Chondrocyte (in vitro differentiated cells): ENCODE measurements around the gene TOX2. TPM values are rescaled to one million over a fixed set of nuclear protein-coding genes. Genes with fewer than 3 reads are reported as not detected.

Experiments used
- DNase-seq: peaks from one replicate; pipeline ENCODE4 v3.0.0; 2021; ENCODE audit warnings: mixed read lengths, low spot score
- H3K27ac Mint-ChIP-seq: one replicate; pipeline ENCODE4 v1.8.0; 2021; ENCODE audit warnings: mild to moderate bottlenecking, moderate library complexity, mixed read lengths; ENCODE audit not compliant: unreplicated experiment
- H3K27me3 Mint-ChIP-seq: 2 replicates; pipeline ENCODE4 v1.8.0; 2021; ENCODE audit warnings: low read depth, mixed read lengths
- H3K36me3 Mint-ChIP-seq: 2 replicates; pipeline ENCODE4 v1.8.0; 2021; ENCODE audit warnings: low read depth, mixed read lengths
- H3K4me1 Mint-ChIP-seq: 2 replicates; pipeline ENCODE4 v1.8.0; 2021; ENCODE audit warnings: low read depth, mild to moderate bottlenecking, mixed read lengths
- H3K4me3 Mint-ChIP-seq: one replicate; pipeline ENCODE4 v1.8.0; 2021; ENCODE audit warnings: mild to moderate bottlenecking, moderate library complexity, mixed read lengths; ENCODE audit not compliant: unreplicated experiment
- H3K9me3 Mint-ChIP-seq: 2 replicates; pipeline ENCODE4 v1.8.0; 2021; ENCODE audit warnings: low read depth, mixed read lengths
- total RNA-seq: library from RNA; stranded (reverse); gene quantifications from 3 replicates; pipeline ENCODE4 v1.2.1, GENCODE V29; 2021
- TF ChIP-seq, protein P1 (sequence below): fragments of 200-600 bp; sonication (generic); IDR thresholded peaks from 2 replicates; pipeline ENCODE4 v1.5.0; 2021; ENCODE audit warnings: antibody characterized with exemption, mild to moderate bottlenecking, moderate library complexity

Gene TOX2
- total RNA-seq, 1 donor from 2014 or later, result 0.12 TPM

DNA sequence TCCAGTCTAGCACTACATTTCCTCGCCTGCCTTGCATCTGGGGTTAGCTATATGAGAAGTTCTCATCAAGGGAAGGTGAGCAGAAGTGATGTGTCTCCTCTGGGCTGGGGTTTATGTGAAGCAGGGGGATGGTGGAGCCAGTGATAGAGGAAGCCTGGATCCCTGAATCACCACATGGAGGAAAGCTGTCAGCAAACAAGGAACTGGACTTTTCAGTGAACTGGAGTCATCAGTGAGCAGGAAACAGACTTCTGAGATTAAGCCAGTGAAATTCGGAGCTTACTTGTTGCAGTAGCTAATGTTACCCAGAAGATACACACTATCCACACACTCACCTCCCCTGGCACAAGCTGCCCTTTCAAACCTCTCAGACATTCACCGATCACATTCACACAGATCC lies 13.4 kb upstream of the TOX2 start:
- Mint-ChIP-seq H3K4me3 (no peak overlapping the region), H3K4me1 (no peaks in the 10 kb centered on the region), H3K27me3 (peaks cover 22% of the 10 kb centered on the region)

GRCh38 chr20:43903953-43904826 lies 10.5 kb upstream of the TOX2 start:
- H3K36me3 Mint-ChIP-seq, result no peaks in the 10 kb centered on the region

More for the DNA sequence above, 13.4 kb upstream of the TOX2 start:
- TF ChIP-seq, protein P1, sequence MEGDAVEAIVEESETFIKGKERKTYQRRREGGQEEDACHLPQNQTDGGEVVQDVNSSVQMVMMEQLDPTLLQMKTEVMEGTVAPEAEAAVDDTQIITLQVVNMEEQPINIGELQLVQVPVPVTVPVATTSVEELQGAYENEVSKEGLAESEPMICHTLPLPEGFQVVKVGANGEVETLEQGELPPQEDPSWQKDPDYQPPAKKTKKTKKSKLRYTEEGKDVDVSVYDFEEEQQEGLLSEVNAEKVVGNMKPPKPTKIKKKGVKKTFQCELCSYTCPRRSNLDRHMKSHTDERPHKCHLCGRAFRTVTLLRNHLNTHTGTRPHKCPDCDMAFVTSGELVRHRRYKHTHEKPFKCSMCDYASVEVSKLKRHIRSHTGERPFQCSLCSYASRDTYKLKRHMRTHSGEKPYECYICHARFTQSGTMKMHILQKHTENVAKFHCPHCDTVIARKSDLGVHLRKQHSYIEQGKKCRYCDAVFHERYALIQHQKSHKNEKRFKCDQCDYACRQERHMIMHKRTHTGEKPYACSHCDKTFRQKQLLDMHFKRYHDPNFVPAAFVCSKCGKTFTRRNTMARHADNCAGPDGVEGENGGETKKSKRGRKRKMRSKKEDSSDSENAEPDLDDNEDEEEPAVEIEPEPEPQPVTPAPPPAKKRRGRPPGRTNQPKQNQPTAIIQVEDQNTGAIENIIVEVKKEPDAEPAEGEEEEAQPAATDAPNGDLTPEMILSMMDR, result no peak
- H3K36me3 Mint-ChIP-seq, result peaks cover 2% of the 10 kb centered on the region
- no peak for DNase-seq
- peaks cover 7% of the 10 kb centered on the region for H3K9me3 Mint-ChIP-seq
- no peak overlapping the region for H3K27ac Mint-ChIP-seq

GRCh38 chr20:43904827-43905177 lies 9.8 kb upstream of the TOX2 start:
- TF ChIP-seq, protein P1, result no peak
- H3K4me1 Mint-ChIP-seq, result no peaks in the 10 kb centered on the region
- DNase-seq, result no peak
- H3K4me3 Mint-ChIP-seq, result no peak overlapping the region
- H3K36me3 Mint-ChIP-seq, result no peaks in the 10 kb centered on the region
- H3K27me3 Mint-ChIP-seq, result peaks cover 22% of the 10 kb centered on the region
- H3K27ac Mint-ChIP-seq, result no peak overlapping the region
- H3K9me3 Mint-ChIP-seq, result peaks cover 17% of the 10 kb centered on the region

More at GRCh38 chr20:43903953-43904826, 10.5 kb upstream of the TOX2 start:
- Mint-ChIP-seq H3K4me3 (no peak overlapping the region), H3K27me3 (peaks cover 19% of the 10 kb centered on the region), H3K4me1 (no peaks in the 10 kb centered on the region), H3K9me3 (peaks cover 15% of the 10 kb centered on the region), H3K27ac (no peak overlapping the region)
- DNase-seq, result no peak
- TF ChIP-seq, protein P1, result no peak

- Mint-ChIP-seq H3K9me3 (peaks cover 11% of the 10 kb centered on the region), H3K4me3 (no peak overlapping the region), H3K27ac (no peak overlapping the region), H3K36me3 (no peaks in the 10 kb centered on the region), H3K4me1 (no peaks in the 10 kb centered on the region), H3K27me3 (peaks cover 17% of the 10 kb centered on the region)
- no peak for DNase-seq
- TF ChIP-seq, protein P1, result no peak
Measured at GRCh38 chr20:43906505-43907034, 8.1 kb upstream of the TOX2 start.

DNA sequence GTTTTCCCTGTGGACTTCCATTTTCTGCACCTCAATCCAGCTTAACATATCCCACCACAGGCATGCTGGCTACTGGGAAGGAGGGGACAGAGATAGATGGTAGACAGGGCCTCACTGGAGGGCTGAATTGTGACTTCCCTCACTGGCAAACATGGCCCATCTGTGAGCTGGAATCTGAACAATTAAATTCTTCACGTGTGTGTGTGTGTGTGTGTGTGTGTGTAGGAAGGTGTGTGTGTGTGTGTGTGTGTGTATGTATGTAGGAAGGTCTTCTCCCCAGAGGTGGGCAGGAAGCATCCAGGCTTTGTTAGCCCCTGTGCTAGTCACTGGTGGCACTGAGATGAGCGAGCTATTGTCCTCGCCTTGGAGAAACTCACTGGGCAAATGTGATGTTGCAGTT lies 5.4 kb upstream of the TOX2 start:
- Mint-ChIP-seq H3K4me3 (no peak overlapping the region), H3K27me3 (peaks cover 35% of the 10 kb centered on the region), H3K27ac (no peak overlapping the region), H3K9me3 (peaks cover 31% of the 10 kb centered on the region), H3K4me1 (no peaks in the 10 kb centered on the region), H3K36me3 (peaks cover 7% of the 10 kb centered on the region)
- no peak for DNase-seq
- TF ChIP-seq, protein P1, result no peak
